GM21529 (cell line): ENCODE measurements around the gene PLPP3.
"Not testable (repeated sequence)": the region's sequence is repeated elsewhere in the genome, so short reads cannot be mapped to it uniquely, and the experiment has no call there.

Source experiments
- ATAC-seq: cut with Tn5 transposase; IDR thresholded peaks from one replicate; pipeline ENCODE4 v1.9.1; 2021; ENCODE audit not compliant: unreplicated experiment

Gene PLPP3

GRCh38 chr1:56578963-56579875 lies at the start of gene PLPP3:
TSS of gene PLPP3 (minus strand) at chr1:56579563. CDS start at chr1:56579016, 547 bp downstream.
- no peak for ATAC-seq

- ATAC-seq: no peak
These were observed 48.3 kb upstream of the PLPP3 start for GRCh38 chr1:56627636-56628039.

GRCh38 chr1:56627019-56627635 lies 47.8 kb upstream of the PLPP3 start:
- no peak for ATAC-seq

GRCh38 chr1:56626546-56626945 lies 47.2 kb upstream of the PLPP3 start:
- no peak for ATAC-seq

- ATAC-seq: no peak
These were observed 46.6 kb upstream of the PLPP3 start for GRCh38 chr1:56625819-56626440.

- ATAC-seq: no peak
These were observed 37.8 kb upstream of the PLPP3 start for GRCh38 chr1:56617141-56617540.

GRCh38 chr1:56610770-56611169 lies 31.4 kb upstream of the PLPP3 start:
- ATAC-seq: not testable (repeated sequence)

- not testable (repeated sequence) for ATAC-seq
These were observed 30.7 kb upstream of the PLPP3 start for GRCh38 chr1:56610097-56610496.

- ATAC-seq: not testable (repeated sequence)
These were observed 16.2 kb upstream of the PLPP3 start for GRCh38 chr1:56595397-56596191.

GRCh38 chr1:56591909-56592308 lies 12.5 kb upstream of the PLPP3 start:
- ATAC-seq: no peak

- no peak for ATAC-seq
These were observed 11.2 kb upstream of the PLPP3 start for GRCh38 chr1:56590520-56591011.

GRCh38 chr1:56589369-56589768 lies 10.0 kb upstream of the PLPP3 start:
- no peak for ATAC-seq

GRCh38 chr1:56586502-56586901 lies 7.1 kb upstream of the PLPP3 start:
- ATAC-seq: no peak

- ATAC-seq: no peak
These were observed 6.6 kb upstream of the PLPP3 start for GRCh38 chr1:56585985-56586384.

GRCh38 chr1:56584910-56585528 lies 5.7 kb upstream of the PLPP3 start:
- no peak for ATAC-seq

GRCh38 chr1:56583957-56584468 lies 4.7 kb upstream of the PLPP3 start:
- no peak for ATAC-seq

- no peak for ATAC-seq
These were observed 1.4 kb upstream of the PLPP3 start for GRCh38 chr1:56580771-56581170.

GRCh38 chr1:56578138-56578962 lies 1.0 kb downstream of the PLPP3 start:
- no peak for ATAC-seq

- ATAC-seq: no peak
These were observed 1.8 kb downstream of the PLPP3 start for GRCh38 chr1:56577406-56578137.
